ENCODE measurements around the gene KNOP1.

The KNOP1 gene

DNA sequence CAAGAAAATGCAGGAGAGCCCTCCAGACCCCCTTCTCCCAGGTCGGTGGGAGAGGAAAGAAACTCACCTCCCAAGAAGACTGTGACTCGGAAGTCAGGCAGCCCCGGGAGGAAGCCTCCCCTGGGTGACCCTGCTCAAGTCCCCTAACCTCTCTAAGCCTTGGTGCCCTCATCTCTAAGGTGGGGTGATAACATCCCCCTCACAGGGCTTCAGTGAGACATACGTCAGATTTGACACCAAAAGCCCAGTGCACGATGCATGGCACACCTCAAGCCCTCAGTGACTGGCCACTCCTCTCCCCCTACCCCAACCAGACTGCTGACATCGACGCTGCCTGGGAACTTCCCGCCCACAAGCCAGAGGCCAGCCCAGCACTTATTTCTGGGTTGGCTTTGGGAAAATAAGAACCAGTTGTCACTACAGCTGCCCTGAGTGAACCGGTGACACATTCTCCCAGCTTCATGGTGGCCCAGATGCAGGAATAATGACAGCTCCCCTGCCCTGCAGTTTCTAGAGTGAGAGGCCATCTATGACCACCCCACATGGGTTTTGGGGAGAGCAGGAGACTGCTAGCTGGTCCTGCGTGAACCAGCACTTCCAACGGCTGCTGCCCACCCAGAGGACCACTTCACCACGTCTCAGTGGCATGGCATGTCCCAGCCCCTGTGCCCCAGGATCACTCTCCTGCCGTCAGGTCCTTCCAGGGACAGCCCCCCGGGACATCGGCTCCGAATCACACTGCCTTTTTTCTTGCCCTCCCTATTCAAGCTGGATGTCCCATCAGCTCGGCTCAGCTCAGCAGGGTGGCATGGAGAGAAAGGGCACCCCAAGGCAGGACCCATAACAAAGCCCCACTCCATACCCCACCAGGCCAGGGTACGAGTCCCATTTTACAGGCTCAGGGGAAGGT lies 9.5 kb downstream of the KNOP1 start:
- TF ChIP-seq, protein P1, sequence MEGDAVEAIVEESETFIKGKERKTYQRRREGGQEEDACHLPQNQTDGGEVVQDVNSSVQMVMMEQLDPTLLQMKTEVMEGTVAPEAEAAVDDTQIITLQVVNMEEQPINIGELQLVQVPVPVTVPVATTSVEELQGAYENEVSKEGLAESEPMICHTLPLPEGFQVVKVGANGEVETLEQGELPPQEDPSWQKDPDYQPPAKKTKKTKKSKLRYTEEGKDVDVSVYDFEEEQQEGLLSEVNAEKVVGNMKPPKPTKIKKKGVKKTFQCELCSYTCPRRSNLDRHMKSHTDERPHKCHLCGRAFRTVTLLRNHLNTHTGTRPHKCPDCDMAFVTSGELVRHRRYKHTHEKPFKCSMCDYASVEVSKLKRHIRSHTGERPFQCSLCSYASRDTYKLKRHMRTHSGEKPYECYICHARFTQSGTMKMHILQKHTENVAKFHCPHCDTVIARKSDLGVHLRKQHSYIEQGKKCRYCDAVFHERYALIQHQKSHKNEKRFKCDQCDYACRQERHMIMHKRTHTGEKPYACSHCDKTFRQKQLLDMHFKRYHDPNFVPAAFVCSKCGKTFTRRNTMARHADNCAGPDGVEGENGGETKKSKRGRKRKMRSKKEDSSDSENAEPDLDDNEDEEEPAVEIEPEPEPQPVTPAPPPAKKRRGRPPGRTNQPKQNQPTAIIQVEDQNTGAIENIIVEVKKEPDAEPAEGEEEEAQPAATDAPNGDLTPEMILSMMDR (IDR thresholded peaks at IDR 0.05; ENCODE audit: low read depth, low read length), result no peak
- DNase-seq, result no peak
- Histone ChIP-seq H3K9me3 (ENCODE audit: severe bottlenecking) (no peaks in the 10 kb centered on the region), H3K27ac (no peak overlapping the region), H3K4me3 (ENCODE audit: low read depth, low read length) (no peak overlapping the region), H3K27me3 (ENCODE audit: insufficient read depth, low read depth, severe bottlenecking) (no peaks in the 10 kb centered on the region), H3K36me3 (peaks cover 90% of the 10 kb centered on the region)

DNA sequence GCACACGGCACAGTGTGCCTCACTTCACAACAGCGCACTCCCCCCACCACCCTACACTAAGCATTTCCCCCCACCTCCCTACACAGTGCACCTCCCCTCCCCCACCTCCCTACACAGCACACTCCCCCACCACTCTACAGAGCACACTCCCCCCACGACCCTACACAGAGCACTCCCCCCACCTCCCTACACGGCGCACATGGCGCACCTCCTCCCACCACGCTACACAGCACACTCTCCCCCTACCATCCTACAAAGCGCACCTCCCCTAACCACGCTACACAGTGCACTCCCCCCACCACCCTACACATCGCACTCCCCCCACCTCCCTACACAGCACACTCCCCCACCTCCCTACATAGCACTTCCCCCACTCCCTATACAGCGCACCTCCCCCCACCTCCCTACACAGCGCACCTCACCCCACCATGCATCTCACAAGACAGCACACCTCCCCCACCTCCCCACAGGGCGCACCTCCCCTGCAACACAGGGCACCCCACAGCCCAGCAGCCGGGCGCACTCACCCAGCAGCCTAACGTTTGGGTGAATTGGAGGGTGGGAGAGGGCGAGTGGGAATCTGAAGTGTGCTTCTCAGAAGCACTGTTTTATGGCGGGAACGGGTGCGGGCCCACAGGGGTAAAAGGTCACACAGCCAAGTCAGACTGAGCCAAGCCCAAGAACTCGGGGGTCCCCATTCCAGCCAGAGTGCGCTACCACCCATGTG lies 10.3 kb downstream of the KNOP1 start:
- TF ChIP-seq, protein P1 (IDR thresholded peaks at IDR 0.05; ENCODE audit: low read depth, low read length), result no peak
- H3K27ac ChIP-seq, result no peak overlapping the region
- no peak for DNase-seq
- H3K27me3 ChIP-seq (ENCODE audit: insufficient read depth, low read depth, severe bottlenecking), result no peaks in the 10 kb centered on the region
- no peak overlapping the region for H3K4me3 ChIP-seq (ENCODE audit: low read depth, low read length)
- peaks cover 89% of the 10 kb centered on the region for H3K36me3 ChIP-seq
- H3K9me3 ChIP-seq (ENCODE audit: severe bottlenecking), result no peaks in the 10 kb centered on the region

- no peak overlapping the region for H3K27ac ChIP-seq
- no peaks in the 10 kb centered on the region for H3K9me3 ChIP-seq (ENCODE audit: severe bottlenecking)
- peaks cover 89% of the 10 kb centered on the region for H3K36me3 ChIP-seq
- H3K27me3 ChIP-seq (ENCODE audit: insufficient read depth, low read depth, severe bottlenecking), result no peaks in the 10 kb centered on the region
- no peak for DNase-seq
- TF ChIP-seq, protein P1 (IDR thresholded peaks at IDR 0.05; ENCODE audit: low read depth, low read length), result no peak
- H3K4me3 ChIP-seq (ENCODE audit: low read depth, low read length), result no peak overlapping the region
Measured at GRCh38 chr16:19706846-19707245, 11.2 kb downstream of the KNOP1 start.

DNA sequence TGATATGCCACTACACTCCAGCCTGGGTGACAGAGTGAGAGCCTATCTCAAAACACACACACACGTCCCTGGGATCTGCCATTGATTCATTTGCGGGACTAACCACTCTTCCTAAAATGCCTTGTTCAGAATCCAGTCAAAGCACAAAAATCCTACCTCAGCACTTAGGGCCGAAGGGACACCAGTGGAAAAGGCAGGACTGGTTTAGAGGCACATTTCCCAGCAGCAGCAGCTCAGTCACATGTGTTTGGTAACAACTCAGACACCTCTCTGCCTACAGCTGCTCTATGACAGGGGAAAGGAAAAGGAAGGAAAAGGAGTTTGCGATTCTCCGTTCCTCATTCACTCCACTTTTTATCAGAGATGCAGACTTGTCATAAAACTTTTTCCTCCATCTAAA lies 12.2 kb downstream of the KNOP1 start:
- DNase-seq, result no peak
- no peak overlapping the region for H3K4me3 ChIP-seq (ENCODE audit: low read depth, low read length)
- H3K27ac ChIP-seq, result no peak overlapping the region
- H3K27me3 ChIP-seq (ENCODE audit: insufficient read depth, low read depth, severe bottlenecking), result no peaks in the 10 kb centered on the region
- TF ChIP-seq, protein P1 (IDR thresholded peaks at IDR 0.05; ENCODE audit: low read depth, low read length), result no peak
- H3K9me3 ChIP-seq (ENCODE audit: severe bottlenecking), result no peaks in the 10 kb centered on the region
- H3K36me3 ChIP-seq, result peaks cover 90% of the 10 kb centered on the region

- no peaks in the 10 kb centered on the region for H3K27me3 ChIP-seq (ENCODE audit: insufficient read depth, low read depth, severe bottlenecking)
- no peak for DNase-seq
- H3K4me3 ChIP-seq (ENCODE audit: low read depth, low read length), result no peak overlapping the region
- no peak overlapping the region for H3K27ac ChIP-seq
- no peaks in the 10 kb centered on the region for H3K9me3 ChIP-seq (ENCODE audit: severe bottlenecking)
- TF ChIP-seq, protein P1 (IDR thresholded peaks at IDR 0.05; ENCODE audit: low read depth, low read length), result no peak
- peaks cover 92% of the 10 kb centered on the region for H3K36me3 ChIP-seq
Measured at GRCh38 chr16:19705146-19705501, 12.9 kb downstream of the KNOP1 start.
